ENCODE measurements around the gene MDM2.

DNA sequence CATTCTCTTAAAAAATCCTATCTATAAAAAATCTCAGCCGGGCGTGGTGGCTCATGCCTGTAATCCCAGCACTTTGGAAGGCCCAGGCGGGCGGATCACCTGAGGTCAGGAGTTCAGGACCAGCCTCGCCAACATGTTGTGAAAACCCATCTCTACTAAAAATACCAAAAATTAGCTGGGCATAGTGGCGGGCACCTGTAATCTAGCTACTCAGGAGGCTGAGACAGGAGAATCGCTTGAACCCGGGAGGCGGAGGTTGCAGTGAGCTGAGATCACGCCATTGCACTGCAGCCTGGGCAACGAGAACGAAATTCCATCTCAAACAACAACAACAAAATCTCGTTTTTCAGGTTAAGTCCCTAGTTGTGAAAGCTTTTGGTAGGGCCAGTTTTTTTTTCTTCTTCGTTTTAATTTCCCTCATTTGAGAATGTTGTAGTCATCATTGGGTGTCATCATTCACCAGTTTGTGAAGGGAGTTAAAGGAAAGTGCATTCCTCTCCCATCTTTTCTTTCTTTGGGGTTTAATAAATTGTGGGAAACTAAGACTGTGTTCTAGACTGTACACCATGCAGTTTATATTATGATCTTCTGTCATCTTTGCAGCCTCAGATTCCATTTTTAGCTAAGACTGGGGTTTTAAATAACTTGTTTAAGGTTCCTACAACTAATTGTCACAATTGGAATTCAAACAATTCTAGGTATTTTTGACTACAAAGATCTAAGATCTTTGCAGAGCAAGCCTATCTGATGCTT, 23.9 kb downstream of the MDM2 start:
- TF ChIP-seq EZH2phosphoT487 (IDR thresholded peaks at IDR 0.05; ENCODE audit: insufficient read depth, low read depth), result no peak
- TF ChIP-seq EZH2 (IDR thresholded peaks at IDR 0.05; ENCODE audit: insufficient read depth, poor library complexity, severe bottlenecking), result no peak
